Transverse colon (tissue), 4 donors: ENCODE data around the gene ARPC1B. TPM values are rescaled to one million over a fixed set of nuclear protein-coding genes. Genes with fewer than 3 reads are reported as not detected.
"Not testable (repeated sequence)": the region's sequence is repeated elsewhere in the genome, so short reads cannot be mapped to it uniquely, and the experiment has no call there.

Source experiments
- DNase-seq: peaks from one replicate; pipeline ENCODE4 v3.0.0-alpha.2; 2019
- H3K27ac ChIP-seq, 4 donors: fragments of 200-600 bp; sonication (generic); 2 replicates each; pipeline ENCODE4 v1.5.1; 2016 to 2018; ENCODE audit warnings: inconsistent platforms in 4 of 4
- H3K27me3 ChIP-seq: fragments of 200-600 bp; sonication (generic); 2 replicates; pipeline ENCODE4 v1.5.1; 2017; ENCODE audit warnings: inconsistent platforms
- H3K36me3 ChIP-seq, 4 donors: fragments of 200-600 bp; sonication (generic); 2 replicates each; pipeline ENCODE4 v1.5.1; 2017 to 2019; ENCODE audit warnings: inconsistent platforms in 4 of 4
- H3K4me1 ChIP-seq, 4 donors: fragments of 200-600 bp; sonication (generic); 2 replicates each; pipeline ENCODE4 v1.5.1; 2017 to 2020; ENCODE audit warnings: inconsistent platforms in 4 of 4
- H3K4me3 ChIP-seq, 4 donors: fragments of 200-600 bp; sonication (generic); 1 replicate in 1 of 4; 2 replicates in 3 of 4; pipeline versions ENCODE4 v1.5.1 to v1.6.1; 2017 to 2019; ENCODE audit warnings: inconsistent platforms in 4 of 4
- H3K9me3 ChIP-seq, 2 donors: fragments of 200-600 bp; sonication (generic); 2 replicates each; pipeline ENCODE4 v1.5.1; 2017 to 2019; ENCODE audit warnings: inconsistent platforms in 2 of 2
- CTCF ChIP-seq, 5 experiments: fragments of 200-600 bp in 3 of 5; fragments of 450-650 bp in 2 of 5; sonication (generic) in 3 of 5; IDR thresholded peaks; 1 replicate in 2 of 5; 2 replicates in 3 of 5; pipeline ENCODE4 v1.5.1; 2016 to 2017; ENCODE audit warnings: antibody characterized with exemption in 5 of 5, inconsistent platforms in 3 of 5, mild to moderate bottlenecking in 2 of 5, moderate library complexity in 1 of 5
- EP300 ChIP-seq: sonication (generic); formaldehyde crosslinking; IDR thresholded peaks from one replicate; pipeline ENCODE4 v1.6.1; 2017; ENCODE audit warnings: antibody characterized with exemption, low read depth
- POLR2A ChIP-seq: fragments of 450-650 bp; IDR thresholded peaks from one replicate; pipeline ENCODE4 v1.6.1; 2016; ENCODE audit warnings: antibody characterized with exemption, mild to moderate bottlenecking, moderate library complexity
- POLR2AphosphoS5 ChIP-seq, 3 donors: sonication (generic); formaldehyde crosslinking; IDR thresholded peaks; one replicate each; pipeline ENCODE4 v1.6.1; 2016; ENCODE audit warnings: antibody characterized with exemption in 3 of 3
- WGBS, 2 donors: methylation state at CpG; one replicate each; pipeline ENCODE4 v1.1.5; 2018; ENCODE audit warnings: low coverage in 1 of 2; 5-methylcytosine and 5-hydroxymethylcytosine counted together
- in situ Hi-C, 4 donors: fragments of 200-750 bp; cut with MboI; loops; one replicate each; pipeline versions ENCODE4 v1.15.0 to v1.15.1; 2017; ENCODE audit warnings: low sequenced_read_pairs in 3 of 4, low pct_ligation_motif_present in 1 of 4, low pct_unique_long_range_greater_than_20kb in 1 of 4
- intact Hi-C: fragments of 100-400 bp; cut with DNase I; formaldehyde crosslinking; loops from one replicate; pipeline ENCODE4 v1.15.1; 2023; ENCODE audit warnings: low total_unique reads
- total RNA-seq, 4 donors: library from RNA; depleted of rRNA; stranded (reverse); fragments of >200 nt; gene quantifications; one replicate each; pipeline ENCODE4 v1.1.0, GENCODE V29; 2016

The ARPC1B gene
- total RNA-seq, 4 donors from 2014 or later, result 138 to 346 (median 186) TPM

- Histone ChIP-seq H3K27ac (peak overlapping the region; percentile 93 to 96 (median 95)), H3K27me3 (no peaks in the 10 kb centered on the region), H3K36me3 (no peaks in the 10 kb centered on the region), H3K4me3 (peak overlapping the region; percentile 61 to 98 (median 84)), H3K9me3 (no peaks in the 10 kb centered on the region), H3K4me1 (peaks cover 6 to 48% (median 38%) of the 10 kb centered on the region in 4 donors)
- 7% methylated on average over 25 of the region's 58 CpGs; no CpG with 5 or more reads in 1 of the 2 donors for WGBS, 2 donors
- intact Hi-C loops (no loop called here), in situ Hi-C loops (no loop called here)
- peak; percentile 50 for TF ChIP-seq EP300
- TF ChIP-seq POLR2AphosphoS5 (IDR thresholded peaks at IDR 0.05), result peak; percentile 74 to 92 (median 89)
- TF ChIP-seq CTCF (IDR thresholded peaks at IDR 0.05), result no peak
- peak; percentile 62 for TF ChIP-seq POLR2A
- peak; percentile 88 for DNase-seq
Observed at GRCh38 chr7:99375070-99375807, 709 bp downstream of the ARPC1B start.

- intact Hi-C loops, result no loop called here
Observed at GRCh38 chr7:99379043-99379577, 4.6 kb downstream of the ARPC1B start.

GRCh38 chr7:99379693-99380031 is 5.1 kb downstream of the ARPC1B start:
- H3K9me3 ChIP-seq, in situ Hi-C loops, DNase-seq, intact Hi-C loops, H3K36me3 ChIP-seq, H3K27me3 ChIP-seq: not testable (repeated sequence)
- Histone ChIP-seq H3K27ac (peak overlapping the region; percentile 78 to 85 (median 84)), H3K4me1 (peaks cover 9 to 49% (median 28%) of the 10 kb centered on the region in 4 donors), H3K4me3 (peak overlapping the region in 1 of 4 donors; percentile 17)
- 13 to 51% methylated on average over 3 to 7 of the region's 7 CpGs for WGBS, 2 donors

More at GRCh38 chr7:99379043-99379577, 4.6 kb downstream of the ARPC1B start:
- in situ Hi-C loops, result no loop called here
- Histone ChIP-seq H3K4me3 (peak overlapping the region in 1 of 4 donors; percentile 17), H3K36me3 (no peaks in the 10 kb centered on the region), H3K27me3 (no peaks in the 10 kb centered on the region), H3K4me1 (peaks cover 9 to 51% (median 31%) of the 10 kb centered on the region in 4 donors), H3K9me3 (no peaks in the 10 kb centered on the region), H3K27ac (peak overlapping the region; percentile 78 to 85 (median 84))
- no peak for TF ChIP-seq EP300
- TF ChIP-seq POLR2AphosphoS5 (IDR thresholded peaks at IDR 0.05), result peak in 1 of 3 donors; percentile 13
- 39 to 57% methylated on average over 4 to 7 of the region's 7 CpGs for WGBS, 2 donors
- peak; percentile 61 for DNase-seq

GRCh38 chr7:99380032-99380822 is 5.7 kb downstream of the ARPC1B start:
- in situ Hi-C loops, result no loop called here
- no peak for TF ChIP-seq POLR2AphosphoS5 (IDR thresholded peaks at IDR 0.05)
- no peak for TF ChIP-seq CTCF (IDR thresholded peaks at IDR 0.05)
- TF ChIP-seq EP300, result no peak
- no peak for TF ChIP-seq POLR2A
- 53% methylated on average over 12 of the region's 12 CpGs; no CpG with 5 or more reads in 1 of the 2 donors for WGBS, 2 donors

More at GRCh38 chr7:99380032-99380822, 5.7 kb downstream of the ARPC1B start:
- Histone ChIP-seq H3K27ac (peak overlapping the region; percentile 78 to 85 (median 84)), H3K9me3 (no peaks in the 10 kb centered on the region), H3K4me1 (peaks cover 9 to 49% (median 28%) of the 10 kb centered on the region in 4 donors), H3K36me3 (no peaks in the 10 kb centered on the region), H3K27me3 (no peaks in the 10 kb centered on the region), H3K4me3 (peak overlapping the region in 2 of 4 donors; percentile 12 to 17)
- peak; percentile 42 for DNase-seq
- intact Hi-C loops, result no loop called here
